ENCODE measurements around the gene CAV3. TPM values are rescaled to one million over a fixed set of nuclear protein-coding genes. Genes with fewer than 3 reads are reported as not detected.
A peak's percentile ranks its signal among the peaks of the same experiment; 100 is the strongest.
"Not testable (repeated sequence)": the region's sequence is repeated elsewhere in the genome, so short reads cannot be mapped to it uniquely, and the experiment has no call there.

CAV3 gene
- total RNA-seq, 4 donors from 2014 or later: 0.52 to 0.79 TPM; not detected in 2

- WGBS, 2 donors: 84 to 86% methylated on average over 8 of the region's 8 CpGs
- no peak for TF ChIP-seq POLR2A (IDR thresholded peaks at IDR 0.05)
- no peak for TF ChIP-seq CTCF (IDR thresholded peaks at IDR 0.05)
- intact Hi-C loops (cut with DNase I; ENCODE audit: low total_unique reads): no loop called here
- no peak for DNase-seq (ENCODE audit: low spot score in 2 of 2)
- H3K4me3 ChIP-seq (ENCODE audit: low read depth, poor library complexity, severe bottlenecking): no peak overlapping the region
These were observed 23.6 kb upstream of the CAV3 start for GRCh38 chr3:8709801-8710507.

- no peak overlapping the region for H3K4me3 ChIP-seq (ENCODE audit: low read depth, poor library complexity, severe bottlenecking)
- 31 to 43% methylated on average over 9 of the region's 9 CpGs for WGBS, 2 donors
- no peak for DNase-seq (ENCODE audit: low spot score in 2 of 2)
- intact Hi-C loops (cut with DNase I; ENCODE audit: low total_unique reads): no loop called here
- no peak for TF ChIP-seq CTCF (IDR thresholded peaks at IDR 0.05)
- TF ChIP-seq POLR2A (IDR thresholded peaks at IDR 0.05): no peak
These were observed 21.3 kb upstream of the CAV3 start for GRCh38 chr3:8712045-8712907.

GRCh38 chr3:8712908-8713255 is 20.7 kb upstream of the CAV3 start:
- TF ChIP-seq CTCF (IDR thresholded peaks at IDR 0.05) (no peak), POLR2A (IDR thresholded peaks at IDR 0.05) (no peak)
- intact Hi-C loops (cut with DNase I; ENCODE audit: low total_unique reads): no loop called here
- 49 to 60% methylated on average over 2 of the region's 2 CpGs for WGBS, 2 donors
- no peak for DNase-seq (ENCODE audit: low spot score in 2 of 2)
- no peak overlapping the region for H3K4me3 ChIP-seq (ENCODE audit: low read depth, poor library complexity, severe bottlenecking)

GRCh38 chr3:8713901-8714759 is 19.5 kb upstream of the CAV3 start:
- H3K4me3 ChIP-seq (ENCODE audit: low read depth, poor library complexity, severe bottlenecking): no peak overlapping the region
- intact Hi-C loops (cut with DNase I; ENCODE audit: low total_unique reads): no loop called here
- WGBS, 2 donors: 79 to 81% methylated on average over 14 of the region's 14 CpGs
- DNase-seq (ENCODE audit: low spot score in 2 of 2): no peak
- TF ChIP-seq CTCF (IDR thresholded peaks at IDR 0.05) (no peak), POLR2A (IDR thresholded peaks at IDR 0.05) (no peak)

GRCh38 chr3:8715757-8716156 is 17.8 kb upstream of the CAV3 start:
- DNase-seq (ENCODE audit: low spot score in 2 of 2); H3K4me3 ChIP-seq (ENCODE audit: low read depth, poor library complexity, severe bottlenecking); intact Hi-C loops (cut with DNase I; ENCODE audit: low total_unique reads): not testable (repeated sequence)
- WGBS, 2 donors: 74 to 84% methylated on average over 12 of the region's 12 CpGs

GRCh38 chr3:8722808-8723207 is 10.8 kb upstream of the CAV3 start:
- H3K4me3 ChIP-seq (ENCODE audit: low read depth, poor library complexity, severe bottlenecking): no peak overlapping the region
- intact Hi-C loops (cut with DNase I; ENCODE audit: low total_unique reads): no loop called here
- 64 to 68% methylated on average over 5 of the region's 5 CpGs for WGBS, 2 donors
- no peak for TF ChIP-seq CTCF (IDR thresholded peaks at IDR 0.05)
- no peak for TF ChIP-seq POLR2A (IDR thresholded peaks at IDR 0.05)
- DNase-seq (ENCODE audit: low spot score in 2 of 2): peak in 1 of 2 donors; percentile 34

Data from lower leg skin (tissue), 4 donors.